ENCODE data around the gene HNRNPA3.

DNA sequence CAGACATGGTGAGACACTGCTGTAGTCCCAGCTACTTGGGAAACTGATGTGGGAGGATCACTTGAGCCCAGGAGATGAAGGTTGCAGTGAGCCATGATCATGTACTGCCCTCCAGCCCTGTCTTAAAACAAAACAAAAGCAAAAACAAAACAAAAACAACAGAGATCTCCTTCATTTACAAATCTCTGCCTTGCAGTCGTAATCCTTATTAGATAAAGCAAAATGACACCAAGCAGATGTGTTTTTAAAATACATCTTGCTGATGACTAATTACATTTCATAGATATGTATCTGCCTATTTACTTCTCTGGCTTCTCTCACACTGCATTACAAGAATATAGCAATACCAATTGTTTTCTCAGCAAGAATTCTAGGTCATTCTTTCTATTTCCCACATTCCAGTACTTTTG lies 29.1 kb downstream of the HNRNPA3 start:
- TF ChIP-seq CTCF (IDR thresholded peaks at IDR 0.05) (no peak), IRF2 (CRISPR knock-in tag; IDR thresholded peaks at IDR 0.05; ENCODE audit: borderline replicate concordance, low read depth) (no peak), ATF1 (CRISPR knock-in tag; IDR thresholded peaks at IDR 0.05) (no peak), MXD4 (CRISPR knock-in tag; IDR thresholded peaks at IDR 0.05; ENCODE audit: borderline replicate concordance) (no peak), TP53 (CRISPR knock-in tag; IDR thresholded peaks at IDR 0.05) (no peak), NFE2L1 (CRISPR knock-in tag; IDR thresholded peaks at IDR 0.05) (no peak), ATF3 (CRISPR knock-in tag; conservative IDR thresholded peaks at IDR 0.05) (no peak), GTF2I (CRISPR knock-in tag; conservative IDR thresholded peaks at IDR 0.05) (no peak), RORB (CRISPR knock-in tag; IDR thresholded peaks at IDR 0.05) (no peak), CREB1 (CRISPR knock-in tag; IDR thresholded peaks at IDR 0.05) (no peak), TEAD4 (CRISPR knock-in tag; IDR thresholded peaks at IDR 0.05) (no peak), HMGXB4 (CRISPR knock-in tag; IDR thresholded peaks at IDR 0.05) (no peak)
- TF ChIP-seq, protein P1, sequence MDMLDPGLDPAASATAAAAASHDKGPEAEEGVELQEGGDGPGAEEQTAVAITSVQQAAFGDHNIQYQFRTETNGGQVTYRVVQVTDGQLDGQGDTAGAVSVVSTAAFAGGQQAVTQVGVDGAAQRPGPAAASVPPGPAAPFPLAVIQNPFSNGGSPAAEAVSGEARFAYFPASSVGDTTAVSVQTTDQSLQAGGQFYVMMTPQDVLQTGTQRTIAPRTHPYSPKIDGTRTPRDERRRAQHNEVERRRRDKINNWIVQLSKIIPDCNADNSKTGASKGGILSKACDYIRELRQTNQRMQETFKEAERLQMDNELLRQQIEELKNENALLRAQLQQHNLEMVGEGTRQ (CRISPR knock-in tag; IDR thresholded peaks at IDR 0.05), result no peak

Measured in WTC11 (cell line).